Uterus (tissue), 2 donors: ENCODE measurements around the gene ARHGEF26.

Source experiments
- CTCF ChIP-seq, 4 experiments: fragments of 200-600 bp in 2 of 4; fragments of 450-650 bp in 2 of 4; sonication (generic) in 2 of 4; IDR thresholded peaks; one replicate each; pipeline ENCODE4 v1.5.1; 2016 to 2019; ENCODE audit warnings: antibody characterized with exemption in 4 of 4, mild to moderate bottlenecking in 2 of 4, moderate library complexity in 1 of 4
- POLR2A ChIP-seq, 2 donors: fragments of 450-650 bp; IDR thresholded peaks; one replicate each; pipeline ENCODE4 v1.6.1; 2016; ENCODE audit warnings: antibody characterized with exemption in 2 of 2, mild to moderate bottlenecking in 1 of 2, moderate library complexity in 1 of 2

GRCh38 chr3:154227531-154227930, 106.3 kb downstream of the ARHGEF26 start:
- TF ChIP-seq CTCF (IDR thresholded peaks at IDR 0.05) (no peak), POLR2A (IDR thresholded peaks at IDR 0.05) (no peak)
